Smooth muscle cell (in vitro differentiated cells): ENCODE results near the gene TTC13. TPM values are rescaled to one million over a fixed set of nuclear protein-coding genes. Genes with fewer than 3 reads are reported as not detected.
"Not testable (repeated sequence)": the region's sequence is repeated elsewhere in the genome, so short reads cannot be mapped to it uniquely, and the experiment has no call there.

Experiments used
- DNase-seq: peaks from one replicate; lab custom pipeline; 2025; ENCODE audit not compliant: unreplicated experiment; lab: John Stamatoyannopoulos, UW
- H2AFZ ChIP-seq: fragments of 200-600 bp; sonication (generic); 2 replicates; pipeline ENCODE4 v1.6.0; 2016; ENCODE audit warnings: antibody characterized with exemption, low read depth, mild to moderate bottlenecking
- H3F3A ChIP-seq: fragments of 200-600 bp; sonication (generic); 2 replicates; pipeline ENCODE4 v1.6.0; 2017; ENCODE audit warnings: antibody characterized with exemption, low read depth
- H3K27ac ChIP-seq: fragments of 200-600 bp; sonication (generic); 2 replicates; pipeline ENCODE4 v1.5.1; 2016; ENCODE audit warnings: low read depth, mild to moderate bottlenecking
- H3K27me3 ChIP-seq: fragments of 200-600 bp; sonication (generic); 2 replicates; pipeline ENCODE4 v1.6.1; 2016; ENCODE audit warnings: low read depth, mild to moderate bottlenecking
- H3K36me3 ChIP-seq: fragments of 200-600 bp; sonication (generic); 2 replicates; pipeline ENCODE4 v1.5.1; 2016; ENCODE audit warnings: low read depth
- H3K4me1 ChIP-seq: fragments of 200-600 bp; sonication (generic); 2 replicates; pipeline ENCODE4 v1.5.1; 2016; ENCODE audit warnings: low read depth
- H3K4me2 ChIP-seq: fragments of 200-600 bp; sonication (generic); 2 replicates; pipeline ENCODE4 v1.6.0; 2016; ENCODE audit warnings: mild to moderate bottlenecking
- H3K4me3 ChIP-seq: fragments of 200-600 bp; sonication (generic); 2 replicates; pipeline ENCODE4 v1.5.1; 2016; ENCODE audit warnings: mild to moderate bottlenecking
- H3K79me2 ChIP-seq: fragments of 200-600 bp; sonication (generic); 2 replicates; pipeline ENCODE4 v1.6.0; 2016; ENCODE audit warnings: low read depth, mild to moderate bottlenecking
- H3K9ac ChIP-seq: fragments of 200-600 bp; sonication (generic); 2 replicates; pipeline ENCODE4 v1.6.0; 2016; ENCODE audit warnings: low read depth
- H3K9me3 ChIP-seq: fragments of 200-600 bp; sonication (generic); replicated peaks from 2 replicates; pipeline ENCODE4 v1.5.1; 2016; ENCODE audit warnings: low read depth
- H4K20me1 ChIP-seq: fragments of 200-600 bp; sonication (generic); 2 replicates; pipeline ENCODE4 v1.6.0; 2016; ENCODE audit warnings: low read depth
- CTCF ChIP-seq: fragments of 200-600 bp; sonication (generic); IDR thresholded peaks from 2 replicates; pipeline ENCODE4 v1.5.1; 2017; ENCODE audit warnings: borderline replicate concordance, mild to moderate bottlenecking, antibody characterized with exemption; ENCODE audit not compliant: insufficient read depth, poor library complexity, severe bottlenecking
- WGBS: methylation state at CpG from one replicate; pipeline ENCODE4 v1.1.7; 2016; ENCODE audit warnings: low lambda C conversion rate; 5-methylcytosine and 5-hydroxymethylcytosine counted together
- polyA plus RNA-seq: library from polyadenylated mRNA; unstranded; fragments of >200 nt; fragmentation: Nextera tagmentation; extraction: Ambion mirVana; gene quantifications from 2 replicates; pipeline ENCODE4 v1.2.1, GENCODE V29; 2016
- total RNA-seq: library from RNA; depleted of rRNA; stranded (reverse); fragments of >200 nt; gene quantifications from 2 replicates; pipeline ENCODE4 v1.2.3, GENCODE V29; 2014

TTC13 gene
- total and polyA plus RNA-seq, 2 experiments from 2014 or later: 5.6 to 9.1 TPM

GRCh38 chr1:230987448-230987847 lies 8.8 kb upstream of the TTC13 start:
- H3K27me3 ChIP-seq: no peaks in the 10 kb centered on the region

GRCh38 chr1:230986976-230987375 lies 8.3 kb upstream of the TTC13 start:
- Histone ChIP-seq H3K4me1 (no peaks in the 10 kb centered on the region), H3K4me3 (no peak overlapping the region), H3K27me3 (no peaks in the 10 kb centered on the region), H3K9ac (no peak overlapping the region), H3K36me3 (no peaks in the 10 kb centered on the region), H3K9me3 (no peaks in the 10 kb centered on the region), H3K27ac (peak overlapping the region; percentile 69), H3K79me2 (peaks cover 11% of the 10 kb centered on the region), H3K4me2 (no peak overlapping the region), H4K20me1 (peaks cover 8% of the 10 kb centered on the region), H2AFZ (no peak overlapping the region), H3F3A (peaks cover 3% of the 10 kb centered on the region)
- no peak for TF ChIP-seq CTCF
- DNase-seq: no peak
- WGBS: 58% methylated on average over 7 of the region's 7 CpGs

More at GRCh38 chr1:230987448-230987847, 8.8 kb upstream of the TTC13 start:
- Histone ChIP-seq H4K20me1 (peaks cover 8% of the 10 kb centered on the region), H3K4me3 (no peak overlapping the region), H2AFZ (no peak overlapping the region), H3F3A (peaks cover 3% of the 10 kb centered on the region), H3K27ac (peak overlapping the region; percentile 69), H3K9ac (peak overlapping the region; percentile 20), H3K4me1 (no peaks in the 10 kb centered on the region), H3K4me2 (no peak overlapping the region), H3K36me3 (no peaks in the 10 kb centered on the region), H3K79me2 (peaks cover 11% of the 10 kb centered on the region), H3K9me3 (no peaks in the 10 kb centered on the region)
- 86% methylated on average over 3 of the region's 3 CpGs for WGBS
- DNase-seq: no peak
- TF ChIP-seq CTCF: no peak

- H3K27me3 ChIP-seq: no peaks in the 10 kb centered on the region
- H3K4me1 ChIP-seq: no peaks in the 10 kb centered on the region
- TF ChIP-seq CTCF: no peak
- 91% methylated on average over 6 of the region's 6 CpGs for WGBS
- H3K9ac ChIP-seq: no peak overlapping the region
- H3F3A ChIP-seq: peaks cover 3% of the 10 kb centered on the region
- H3K36me3 ChIP-seq: no peaks in the 10 kb centered on the region
- no peak overlapping the region for H2AFZ ChIP-seq
- peaks cover 7% of the 10 kb centered on the region for H4K20me1 ChIP-seq
- H3K4me3 ChIP-seq: no peak overlapping the region
- H3K27ac ChIP-seq: no peak overlapping the region
- DNase-seq: no peak
- no peak overlapping the region for H3K4me2 ChIP-seq
- H3K9me3 ChIP-seq: no peaks in the 10 kb centered on the region
- H3K79me2 ChIP-seq: peaks cover 11% of the 10 kb centered on the region
These were observed 7.0 kb upstream of the TTC13 start for GRCh38 chr1:230985711-230986110.

GRCh38 chr1:230984622-230985515 lies 6.2 kb upstream of the TTC13 start:
- H3K36me3 ChIP-seq, H3K9me3 ChIP-seq, H3K4me1 ChIP-seq, H3K4me2 ChIP-seq, H3K27me3 ChIP-seq, H3F3A ChIP-seq, H3K9ac ChIP-seq, H3K4me3 ChIP-seq, H4K20me1 ChIP-seq, H2AFZ ChIP-seq, H3K27ac ChIP-seq, DNase-seq: not testable (repeated sequence)
- 61% methylated on average over 10 of the region's 10 CpGs for WGBS
- H3K79me2 ChIP-seq: peaks cover 14% of the 10 kb centered on the region
